ENCODE results near the gene IL10.

GRCh38 chr1:206739411-206740076 is 32.8 kb downstream of the IL10 start:
- no peak for TF ChIP-seq CTCF (IDR thresholded peaks at IDR 0.05)
- TF ChIP-seq POLR2A (IDR thresholded peaks at IDR 0.05), result no peak

All from right lobe of liver (tissue), 4 donors.